Thoracic aorta (tissue), 2 donors: Measurements from ENCODE around the gene TRIM56. TPM values are rescaled to one million over a fixed set of nuclear protein-coding genes. Genes with fewer than 3 reads are reported as not detected.
A peak's percentile ranks its signal among the peaks of the same experiment; 100 is the strongest.
"Not testable (repeated sequence)": the region's sequence is repeated elsewhere in the genome, so short reads cannot be mapped to it uniquely, and the experiment has no call there.

Experiments used
- ATAC-seq: fragments of 150-250 bp; one replicate; pipeline ENCODE4 v1.8.0; 2017; ENCODE audit warnings: low read depth; ENCODE audit not compliant: insufficient number of reproducible peaks, low FRiP score
- DNase-seq: peaks from one replicate; pipeline ENCODE4 v3.0.0-alpha.2; 2020; ENCODE audit warnings: low spot score
- H3K27ac ChIP-seq, 2 donors: fragments of 200-600 bp; sonication (generic); 1 replicate in 1 of 2; 2 replicates in 1 of 2; pipeline ENCODE4 v1.5.1; 2016; ENCODE audit warnings: mild to moderate bottlenecking in 2 of 2, moderate library complexity in 2 of 2
- H3K27me3 ChIP-seq: fragments of 200-600 bp; sonication (generic); replicated peaks from 2 replicates; pipeline ENCODE4 v1.6.0; 2016; ENCODE audit warnings: mild to moderate bottlenecking; ENCODE audit not compliant: insufficient read depth
- H3K36me3 ChIP-seq: fragments of 200-600 bp; sonication (generic); one replicate; pipeline ENCODE4 v1.5.1; 2016
- H3K4me1 ChIP-seq, 2 donors: fragments of 200-600 bp; sonication (generic); 1 replicate in 1 of 2; 2 replicates in 1 of 2; pipeline versions ENCODE4 v1.5.1 to v1.6.0; 2016; ENCODE audit warnings: low read depth in 2 of 2, mild to moderate bottlenecking in 1 of 2; ENCODE audit not compliant: control insufficient read depth in 1 of 2
- H3K4me3 ChIP-seq: fragments of 200-600 bp; sonication (generic); 2 replicates; pipeline ENCODE4 v1.5.1; 2016; ENCODE audit warnings: mild to moderate bottlenecking
- H3K9me3 ChIP-seq: fragments of 200-600 bp; sonication (generic); 2 replicates; pipeline ENCODE4 v1.5.1; 2016
- total RNA-seq, 2 donors: library from RNA; depleted of rRNA; stranded (reverse); fragments of >200 nt; gene quantifications; one replicate each; pipeline versions ENCODE4 v1.1.0 to v1.2.3, GENCODE V29; 2016
- TF ChIP-seq, protein P1 (sequence below): fragments of 200-600 bp; sonication (generic); IDR thresholded peaks from one replicate; pipeline ENCODE4 v1.5.1; 2019; ENCODE audit warnings: antibody characterized with exemption

TRIM56 gene
- total RNA-seq, 2 donors from 2014 or later, result 32.1 to 44.5 TPM

DNA sequence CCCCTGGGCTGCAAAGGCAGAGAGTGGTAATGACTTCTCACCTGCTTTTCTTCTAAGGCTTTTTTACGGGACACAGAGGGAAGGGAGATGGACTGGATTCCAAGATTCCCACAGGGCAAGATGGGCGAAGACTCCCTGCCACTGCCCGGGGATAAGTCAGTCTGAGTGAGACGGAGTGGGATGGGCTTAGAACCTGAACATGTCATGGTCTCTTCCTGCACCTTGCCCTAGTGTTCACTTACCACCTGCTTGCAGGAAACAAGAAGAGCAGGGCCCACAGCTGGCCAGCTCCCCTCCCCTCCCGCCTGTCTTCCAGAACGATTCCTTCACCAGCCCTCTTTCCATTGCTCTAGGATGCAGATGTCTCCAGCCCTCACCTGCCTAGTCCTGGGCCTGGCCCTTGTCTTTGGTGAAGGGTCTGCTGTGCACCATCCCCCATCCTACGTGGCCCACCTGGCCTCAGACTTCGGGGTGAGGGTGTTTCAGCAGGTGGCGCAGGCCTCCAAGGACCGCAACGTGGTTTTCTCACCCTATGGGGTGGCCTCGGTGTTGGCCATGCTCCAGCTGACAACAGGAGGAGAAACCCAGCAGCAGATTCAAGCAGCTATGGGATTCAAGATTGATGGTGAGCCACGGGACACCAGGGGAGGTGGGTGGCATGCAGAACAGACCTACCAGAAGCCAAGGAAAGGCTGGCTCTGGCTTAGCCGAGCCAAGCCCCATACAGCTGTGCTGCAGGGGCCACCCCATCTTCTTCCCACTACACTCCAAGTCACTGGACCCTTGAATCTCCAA lies 43.0 kb downstream of the TRIM56 start:
- Histone ChIP-seq H3K36me3 (peaks cover 23% of the 10 kb centered on the region), H3K27me3 (no peaks in the 10 kb centered on the region), H3K4me3 (peak overlapping the region; percentile 74), H3K27ac (peak overlapping the region; percentile 93 to 95), H3K4me1 (peaks cover 26 to 89% of the 10 kb centered on the region in 2 donors), H3K9me3 (no peaks in the 10 kb centered on the region)
- DNase-seq (no peak), ATAC-seq (no peak)
- TF ChIP-seq, protein P1, sequence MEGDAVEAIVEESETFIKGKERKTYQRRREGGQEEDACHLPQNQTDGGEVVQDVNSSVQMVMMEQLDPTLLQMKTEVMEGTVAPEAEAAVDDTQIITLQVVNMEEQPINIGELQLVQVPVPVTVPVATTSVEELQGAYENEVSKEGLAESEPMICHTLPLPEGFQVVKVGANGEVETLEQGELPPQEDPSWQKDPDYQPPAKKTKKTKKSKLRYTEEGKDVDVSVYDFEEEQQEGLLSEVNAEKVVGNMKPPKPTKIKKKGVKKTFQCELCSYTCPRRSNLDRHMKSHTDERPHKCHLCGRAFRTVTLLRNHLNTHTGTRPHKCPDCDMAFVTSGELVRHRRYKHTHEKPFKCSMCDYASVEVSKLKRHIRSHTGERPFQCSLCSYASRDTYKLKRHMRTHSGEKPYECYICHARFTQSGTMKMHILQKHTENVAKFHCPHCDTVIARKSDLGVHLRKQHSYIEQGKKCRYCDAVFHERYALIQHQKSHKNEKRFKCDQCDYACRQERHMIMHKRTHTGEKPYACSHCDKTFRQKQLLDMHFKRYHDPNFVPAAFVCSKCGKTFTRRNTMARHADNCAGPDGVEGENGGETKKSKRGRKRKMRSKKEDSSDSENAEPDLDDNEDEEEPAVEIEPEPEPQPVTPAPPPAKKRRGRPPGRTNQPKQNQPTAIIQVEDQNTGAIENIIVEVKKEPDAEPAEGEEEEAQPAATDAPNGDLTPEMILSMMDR, result no peak

DNA sequence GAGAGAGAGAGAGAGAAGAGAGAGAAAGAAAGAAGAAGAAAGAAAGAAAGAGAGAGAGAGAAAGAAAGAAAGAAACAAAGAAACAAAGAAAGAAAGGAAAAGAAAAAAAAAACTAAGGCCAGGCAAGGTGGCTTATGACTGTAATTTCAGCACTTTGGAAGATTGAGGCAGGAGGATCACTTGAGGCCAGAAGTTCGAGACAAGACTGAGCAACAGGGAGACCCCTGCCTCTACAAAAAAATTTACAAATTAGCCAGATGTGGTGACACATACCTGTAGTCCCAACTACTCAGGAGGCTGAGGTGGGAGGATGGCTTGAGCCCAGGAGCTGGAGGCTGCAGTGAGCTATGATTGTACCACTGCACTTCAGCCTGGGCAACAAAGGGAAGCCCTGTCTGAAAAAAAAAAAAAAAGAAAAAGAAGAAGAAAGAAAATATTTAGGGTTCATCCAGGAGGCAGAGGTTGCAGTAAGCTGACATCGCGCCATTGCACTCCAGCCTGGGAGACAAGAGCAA lies 44.4 kb downstream of the TRIM56 start:
- TF ChIP-seq, protein P1, result no peak
- no peak for DNase-seq
- peaks cover 23% of the 10 kb centered on the region for H3K36me3 ChIP-seq
- ATAC-seq, result no peak
- H3K27me3 ChIP-seq, result no peaks in the 10 kb centered on the region
- H3K4me1 ChIP-seq, result peaks cover 20 to 83% of the 10 kb centered on the region in 2 donors
- peak overlapping the region; percentile 74 for H3K4me3 ChIP-seq
- no peaks in the 10 kb centered on the region for H3K9me3 ChIP-seq
- H3K27ac ChIP-seq, result peak overlapping the region; percentile 93 to 95

DNA sequence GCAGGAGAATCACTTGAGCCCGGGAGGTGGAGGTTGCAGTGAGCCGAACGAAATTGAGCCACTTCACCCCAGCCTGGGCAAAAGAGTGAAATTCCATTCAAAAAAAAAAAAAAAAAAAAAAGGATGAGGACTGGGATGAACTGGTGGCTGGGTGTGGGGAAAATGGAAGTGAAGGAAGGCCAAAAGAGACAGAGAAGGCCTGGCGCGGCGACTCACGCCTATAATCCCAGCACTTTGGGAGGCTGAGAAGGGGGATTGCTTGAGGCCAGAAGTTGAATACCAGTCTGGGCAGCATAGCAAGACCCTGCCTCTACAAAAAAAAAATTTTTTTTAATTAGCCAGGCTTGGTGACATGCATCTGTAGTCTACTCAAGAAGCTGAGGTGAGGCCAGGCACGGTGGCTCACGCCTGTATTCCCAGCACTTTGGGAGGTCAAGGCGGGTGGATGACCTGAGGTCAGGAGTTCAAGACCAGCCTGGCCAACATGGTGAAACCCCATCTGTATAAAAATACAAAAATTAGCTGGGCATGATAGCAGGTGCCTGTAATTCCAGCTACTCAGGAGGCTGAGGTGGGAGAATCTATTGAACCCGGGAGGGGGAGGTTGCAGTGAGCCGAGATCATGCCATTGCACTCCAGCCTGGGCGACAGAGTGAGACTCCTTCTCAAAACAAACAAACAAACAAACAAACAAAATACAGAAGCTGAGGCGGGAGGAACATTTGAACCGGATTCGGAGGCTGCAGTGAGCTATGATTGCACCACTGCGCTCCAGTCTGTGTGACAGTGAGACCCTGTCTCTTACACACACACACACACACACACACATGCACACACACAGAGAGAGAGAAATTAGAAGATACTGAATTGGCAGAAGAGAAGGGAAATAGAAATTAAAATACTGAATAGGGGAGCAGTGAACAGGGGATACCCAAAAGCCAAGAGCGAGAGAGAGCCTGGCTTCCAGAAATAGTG lies 47.6 kb downstream of the TRIM56 start:
- not testable (repeated sequence) for H3K9me3 ChIP-seq, ATAC-seq, H3K4me3 ChIP-seq, H3K27me3 ChIP-seq, DNase-seq
- Histone ChIP-seq H3K36me3 (peaks cover 47% of the 10 kb centered on the region), H3K27ac (peak overlapping the region in 1 of 2 donors; percentile 17), H3K4me1 (peaks cover 8 to 77% of the 10 kb centered on the region in 2 donors)

DNA sequence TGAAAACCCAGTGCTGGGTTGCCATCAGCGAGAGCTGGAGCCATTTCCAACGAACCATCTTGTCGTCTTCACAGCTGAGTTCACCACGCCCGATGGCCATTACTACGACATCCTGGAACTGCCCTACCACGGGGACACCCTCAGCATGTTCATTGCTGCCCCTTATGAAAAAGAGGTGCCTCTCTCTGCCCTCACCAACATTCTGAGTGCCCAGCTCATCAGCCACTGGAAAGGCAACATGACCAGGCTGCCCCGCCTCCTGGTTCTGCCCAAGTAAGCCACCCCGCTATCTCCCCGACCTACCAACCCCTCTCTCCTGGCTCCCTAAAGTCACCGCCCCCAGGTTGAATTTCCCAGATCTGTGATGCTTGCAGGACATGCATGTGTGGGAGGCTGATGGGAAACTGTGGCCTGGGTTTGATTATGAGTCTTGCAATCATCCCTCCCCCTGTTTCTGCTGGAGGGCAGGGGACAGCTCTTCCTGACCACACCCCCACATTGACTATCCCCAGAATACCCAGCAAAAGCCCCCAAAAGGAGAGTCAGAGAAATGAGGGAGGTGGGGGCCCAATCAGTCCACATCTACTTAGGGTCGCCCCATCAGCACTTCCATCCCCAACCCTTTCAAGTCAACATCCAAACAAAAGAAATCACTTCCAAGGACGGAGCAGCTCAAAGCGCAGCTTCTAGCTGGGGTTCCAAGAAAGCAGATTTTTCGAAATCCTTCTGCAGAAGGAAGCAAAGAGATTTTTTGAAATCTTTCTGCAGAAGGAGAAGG lies 48.5 kb downstream of the TRIM56 start:
- TF ChIP-seq, protein P1, result no peak
- Histone ChIP-seq H3K4me1 (peaks cover 9 to 74% of the 10 kb centered on the region in 2 donors), H3K36me3 (peaks cover 47% of the 10 kb centered on the region), H3K27me3 (no peaks in the 10 kb centered on the region), H3K4me3 (no peak overlapping the region), H3K9me3 (no peaks in the 10 kb centered on the region), H3K27ac (peak overlapping the region; percentile 3 to 11)
- no peak for DNase-seq
- no peak for ATAC-seq

- DNase-seq (no peak), ATAC-seq (no peak)
- Histone ChIP-seq H3K4me1 (peaks cover 9 to 68% of the 10 kb centered on the region in 2 donors), H3K4me3 (no peak overlapping the region), H3K9me3 (no peaks in the 10 kb centered on the region), H3K27me3 (no peaks in the 10 kb centered on the region), H3K36me3 (peaks cover 47% of the 10 kb centered on the region), H3K27ac (peak overlapping the region; percentile 3 to 11)
- TF ChIP-seq, protein P1, result no peak
Observed at GRCh38 chr7:101134399-101134980, 49.2 kb downstream of the TRIM56 start.
